Prostate gland (tissue), 2 donors: Measurements from ENCODE around the gene ZEB2.

ENCODE experiments used
- POLR2A ChIP-seq: fragments of 450-650 bp; IDR thresholded peaks from one replicate; pipeline ENCODE4 v1.6.1; 2016; ENCODE audit warnings: antibody characterized with exemption, mild to moderate bottlenecking
- TF ChIP-seq, protein P1 (sequence below), 4 experiments: fragments of 200-600 bp in 2 of 4; fragments of 450-650 bp in 2 of 4; sonication (generic) in 2 of 4; IDR thresholded peaks; 1 replicate in 3 of 4; 2 replicates in 1 of 4; pipeline ENCODE4 v1.5.1; 2016 to 2019; ENCODE audit warnings: antibody characterized with exemption in 4 of 4, mild to moderate bottlenecking in 2 of 4, moderate library complexity in 2 of 4

DNA sequence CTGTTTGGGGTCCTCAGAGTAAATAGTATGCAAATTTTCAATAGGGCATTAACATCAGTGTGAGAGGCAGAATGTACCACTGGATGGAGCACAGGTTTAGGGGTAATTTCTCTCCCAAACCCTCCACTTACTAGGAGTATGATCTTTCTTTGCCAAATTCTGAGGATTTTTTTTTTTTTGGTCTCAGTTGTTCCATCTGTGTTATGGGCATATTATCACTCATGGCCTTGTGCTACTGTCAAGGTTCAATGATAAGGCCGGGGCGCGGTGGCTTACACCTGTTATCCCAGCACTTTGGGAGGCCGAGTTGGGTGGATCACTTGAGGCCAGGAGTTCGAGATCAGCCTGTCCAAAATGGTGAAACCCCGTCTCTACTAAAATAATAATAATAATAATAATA lies 30.2 kb upstream of the ZEB2 start:
- TF ChIP-seq, protein P1, sequence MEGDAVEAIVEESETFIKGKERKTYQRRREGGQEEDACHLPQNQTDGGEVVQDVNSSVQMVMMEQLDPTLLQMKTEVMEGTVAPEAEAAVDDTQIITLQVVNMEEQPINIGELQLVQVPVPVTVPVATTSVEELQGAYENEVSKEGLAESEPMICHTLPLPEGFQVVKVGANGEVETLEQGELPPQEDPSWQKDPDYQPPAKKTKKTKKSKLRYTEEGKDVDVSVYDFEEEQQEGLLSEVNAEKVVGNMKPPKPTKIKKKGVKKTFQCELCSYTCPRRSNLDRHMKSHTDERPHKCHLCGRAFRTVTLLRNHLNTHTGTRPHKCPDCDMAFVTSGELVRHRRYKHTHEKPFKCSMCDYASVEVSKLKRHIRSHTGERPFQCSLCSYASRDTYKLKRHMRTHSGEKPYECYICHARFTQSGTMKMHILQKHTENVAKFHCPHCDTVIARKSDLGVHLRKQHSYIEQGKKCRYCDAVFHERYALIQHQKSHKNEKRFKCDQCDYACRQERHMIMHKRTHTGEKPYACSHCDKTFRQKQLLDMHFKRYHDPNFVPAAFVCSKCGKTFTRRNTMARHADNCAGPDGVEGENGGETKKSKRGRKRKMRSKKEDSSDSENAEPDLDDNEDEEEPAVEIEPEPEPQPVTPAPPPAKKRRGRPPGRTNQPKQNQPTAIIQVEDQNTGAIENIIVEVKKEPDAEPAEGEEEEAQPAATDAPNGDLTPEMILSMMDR (IDR thresholded peaks at IDR 0.05) = no peak
- TF ChIP-seq POLR2A = no peak
